ENCODE data around the gene HAL. TPM values are rescaled to one million over a fixed set of nuclear protein-coding genes. Genes with fewer than 3 reads are reported as not detected.

HAL gene
- polyA plus RNA-seq, 1 donor (not counting 4 experiments of a cell fraction or from before 2014, with no cell fraction given), result 0.51 TPM

GRCh38 chr12:96007729-96008128, 11.6 kb upstream of the HAL start:
- DNase-seq (ENCODE audit: low read depth, low spot score) (no peak), FAIRE-seq (no peak)
- H3K9ac ChIP-seq (ENCODE audit: control insufficient read depth, extremely low read depth, insufficient read depth, low read length), result no peak overlapping the region
- H3K4me2 ChIP-seq (ENCODE audit: control insufficient read depth, extremely low read depth, insufficient read depth, low read depth, low read length), result no peak overlapping the region
- no peak for TF ChIP-seq EZH2 (IDR thresholded peaks at IDR 0.05; ENCODE audit: low read length)
- no peak for TF ChIP-seq CTCF (optimal IDR thresholded peaks at IDR 0.05 in 1 of 3, IDR thresholded peaks at IDR 0.05 in 1 of 3, conservative IDR thresholded peaks at IDR 0.05 in 1 of 3; ENCODE audit: extremely low read depth in 1 of 3, insufficient read depth in 2 of 3, low read length in 3 of 3)
- no peak overlapping the region for H2AFZ ChIP-seq (ENCODE audit: control insufficient read depth, low read length)
- no peaks in the 10 kb centered on the region for H3K79me2 ChIP-seq (ENCODE audit: control insufficient read depth, insufficient read depth, low read length)
- dilution Hi-C loops (cut with MboI; ENCODE audit: extremely low pct_ligation_motif_present, low sequenced_read_pairs), result no loop called here
- H3K27me3 ChIP-seq (ENCODE audit: control insufficient read depth, extremely low read depth, insufficient read depth, low read length), result no peaks in the 10 kb centered on the region
- H3K36me3 ChIP-seq (ENCODE audit: control insufficient read depth in 2 of 2, extremely low read depth in 1 of 2, insufficient read depth in 2 of 2, low read length in 2 of 2), result peaks cover 14 to 17% of the 10 kb centered on the region in 2 experiments
- H3K9me3 ChIP-seq (ENCODE audit: control insufficient read depth, low read depth, low read length), result no peaks in the 10 kb centered on the region
- H3K4me3 ChIP-seq (ENCODE audit: control insufficient read depth in 2 of 3, extremely low read depth in 1 of 3, insufficient read depth in 2 of 3, low read depth in 1 of 3, low read length in 3 of 3), result no peak overlapping the region
- no peaks in the 10 kb centered on the region for H3K9me1 ChIP-seq (ENCODE audit: control insufficient read depth, extremely low read depth, insufficient read depth, low read length)
- no peak overlapping the region for H3K27ac ChIP-seq (ENCODE audit: control insufficient read depth, insufficient read depth, low read length)
- no peaks in the 10 kb centered on the region for H4K20me1 ChIP-seq (ENCODE audit: control insufficient read depth, extremely low read depth, insufficient read depth, low read length)
- no peaks in the 10 kb centered on the region for H3K4me1 ChIP-seq (ENCODE audit: control insufficient read depth, extremely low read depth, insufficient read depth, low read length)

- Histone ChIP-seq H3K9me1 (ENCODE audit: control insufficient read depth, extremely low read depth, insufficient read depth, low read length) (no peaks in the 10 kb centered on the region), H3K4me3 (ENCODE audit: control insufficient read depth in 2 of 3, extremely low read depth in 1 of 3, insufficient read depth in 2 of 3, low read depth in 1 of 3, low read length in 3 of 3) (no peak overlapping the region), H3K79me2 (ENCODE audit: control insufficient read depth, insufficient read depth, low read length) (no peaks in the 10 kb centered on the region), H2AFZ (ENCODE audit: control insufficient read depth, low read length) (no peak overlapping the region), H3K4me1 (ENCODE audit: control insufficient read depth, extremely low read depth, insufficient read depth, low read length) (no peaks in the 10 kb centered on the region), H3K27ac (ENCODE audit: control insufficient read depth, insufficient read depth, low read length) (no peak overlapping the region), H3K9me3 (ENCODE audit: control insufficient read depth, low read depth, low read length) (no peaks in the 10 kb centered on the region), H3K27me3 (ENCODE audit: control insufficient read depth, extremely low read depth, insufficient read depth, low read length) (no peaks in the 10 kb centered on the region), H3K4me2 (ENCODE audit: control insufficient read depth, extremely low read depth, insufficient read depth, low read depth, low read length) (no peak overlapping the region), H3K9ac (ENCODE audit: control insufficient read depth, extremely low read depth, insufficient read depth, low read length) (no peak overlapping the region), H4K20me1 (ENCODE audit: control insufficient read depth, extremely low read depth, insufficient read depth, low read length) (no peaks in the 10 kb centered on the region), H3K36me3 (ENCODE audit: control insufficient read depth in 2 of 2, extremely low read depth in 1 of 2, insufficient read depth in 2 of 2, low read length in 2 of 2) (peaks cover 9 to 15% of the 10 kb centered on the region in 2 experiments)
- FAIRE-seq (no peak), DNase-seq (ENCODE audit: low read depth, low spot score) (no peak)
- dilution Hi-C loops (cut with MboI; ENCODE audit: extremely low pct_ligation_motif_present, low sequenced_read_pairs), result no loop called here
- TF ChIP-seq CTCF (optimal IDR thresholded peaks at IDR 0.05 in 1 of 3, IDR thresholded peaks at IDR 0.05 in 1 of 3, conservative IDR thresholded peaks at IDR 0.05 in 1 of 3; ENCODE audit: extremely low read depth in 1 of 3, insufficient read depth in 2 of 3, low read length in 3 of 3) (no peak), EZH2 (IDR thresholded peaks at IDR 0.05; ENCODE audit: low read length) (no peak)
Measured at GRCh38 chr12:96006727-96007126, 10.6 kb upstream of the HAL start.
